ENCODE data around the gene DCAF12L2. TPM values are rescaled to one million over a fixed set of nuclear protein-coding genes. Genes with fewer than 3 reads are reported as not detected.
"Not testable (repeated sequence)": the region's sequence is repeated elsewhere in the genome, so short reads cannot be mapped to it uniquely, and the experiment has no call there.

DCAF12L2 gene
- total RNA-seq (not detected in 2 replicates), polyA plus RNA-seq (0.04 and 0.05 TPM in 2 replicates), polyA minus RNA-seq (not detected in 2 replicates), Bru-seq, nascent RNA (not detected), BruChase-seq, experiment 1, labeled RNA remaining after a 6-hour chase (not detected), BruChase-seq, experiment 2, labeled RNA remaining after a 2-hour chase (percentile 28 among the genes with signal in this experiment)
- 0.03 and 0.08 TPM in 2 replicates for polyA plus RNA-seq (2011; cell fraction: cytosol; rRNA removed)
- 0.17 TPM in 1 of 2 replicates, not detected in the other for polyA plus RNA-seq (2011; cell fraction: nucleus; rRNA removed)
- polyA plus RNA-seq (2012) = not detected in 2 replicates
- polyA minus RNA-seq (2011; cell fraction: cytosol; rRNA and poly(A)+ RNA removed) = not detected
- polyA minus RNA-seq (2011; cell fraction: nucleus; rRNA and poly(A)+ RNA removed) = not detected in 2 replicates
- long read RNA-seq, partial matches to known transcripts = 0 of 1 reads
- long read RNA-seq, other reads (novel, unspliced or antisense) = 0 of 1 reads

GRCh38 chrX:126165721-126166461 is at the start of gene DCAF12L2:
Gene DCAF12L2, minus strand, starts transcription at chrX:126166289. Its CDS starts 365 bp downstream, at chrX:126165924.
- DNase-seq (ENCODE audit: low read depth, low spot score) = no peak
- no peak within 1 kb of the TSS for H2AFZ ChIP-seq (ENCODE audit: low read depth, low read length)
- no peak for FAIRE-seq
- no peaks in the 10 kb centered on the region for H4K20me1 ChIP-seq (replicated peaks; ENCODE audit: control insufficient read depth, extremely low read depth, insufficient read depth, low read length)
- dilution Hi-C loops (cut with MboI; ENCODE audit: extremely low pct_ligation_motif_present, low sequenced_read_pairs) (no loop called here), intact Hi-C loops (cut with micrococcal nuclease) (no loop called here)
- TF ChIP-seq MAX (IDR thresholded peaks at IDR 0.05; ENCODE audit: insufficient read depth, insufficient read length) = no peak
- TF ChIP-seq JUN (IDR thresholded peaks at IDR 0.05; ENCODE audit: borderline replicate concordance, insufficient read depth, insufficient read length, low read depth) = no peak
- TF ChIP-seq MYC (IDR thresholded peaks at IDR 0.05; ENCODE audit: low read depth, low read length) = no peak
- no peak for TF ChIP-seq GATA2 (IDR thresholded peaks at IDR 0.05; ENCODE audit: insufficient read depth, insufficient read length, low read depth, low read length)
- no peak for TF ChIP-seq POLR2AphosphoS5 (IDR thresholded peaks at IDR 0.05; ENCODE audit: insufficient read depth, low read depth, low read length)
- TF ChIP-seq EZH2 (IDR thresholded peaks at IDR 0.05; ENCODE audit: borderline replicate concordance, low read depth, low read length, severe bottlenecking) = no peak
- no peak for TF ChIP-seq FOS (IDR thresholded peaks at IDR 0.05; ENCODE audit: borderline replicate concordance, insufficient read depth, low read length)
- H3K27me3 ChIP-seq (ENCODE audit: control insufficient read depth in 2 of 2, insufficient read depth in 2 of 2, low read length in 2 of 2) = no peaks in the 10 kb centered on the region
- H3K79me2 ChIP-seq (ENCODE audit: control insufficient read depth, insufficient read depth, low read length) = no peaks in the 10 kb centered on the region
- ChIA-PET POLR2A (no interaction called here), CTCF (no interaction called here)
- BruUV-seq (replicated peaks) = no TSS peak
- no peaks in the 10 kb centered on the region for H3K4me1 ChIP-seq (ENCODE audit: control insufficient read depth, extremely low read depth, insufficient read depth, low read length)
- no peak within 1 kb of the TSS for H3K9ac ChIP-seq (replicated peaks; ENCODE audit: extremely low read depth, insufficient read depth, low read length)
- no peak within 1 kb of the TSS for H3K27ac ChIP-seq (ENCODE audit: insufficient read depth, low read depth, low read length)
- no peak within 1 kb of the TSS for H3K4me2 ChIP-seq (ENCODE audit: insufficient read depth, low read length)
- no peak within 1 kb of the TSS for H3K4me3 ChIP-seq (replicated peaks in 1 of 3; ENCODE audit: insufficient read depth in 1 of 3, low read depth in 1 of 3, low read length in 3 of 3)
- no peaks in the 10 kb centered on the region for H3K36me3 ChIP-seq (ENCODE audit: control insufficient read depth in 2 of 2, extremely low read depth in 1 of 2, insufficient read depth in 2 of 2, low read length in 2 of 2)
- H3K9me1 ChIP-seq (replicated peaks; ENCODE audit: control insufficient read depth, extremely low read depth, insufficient read depth, low read length) = no peaks in the 10 kb centered on the region
- H3K9me3 ChIP-seq (replicated peaks; ENCODE audit: control insufficient read depth, insufficient read depth, low read length) = no peaks in the 10 kb centered on the region

GRCh38 chrX:126190888-126191287 is 24.8 kb upstream of the DCAF12L2 start:
- DNase-seq (ENCODE audit: low read depth, low spot score); H3K4me1 ChIP-seq (ENCODE audit: control insufficient read depth, extremely low read depth, insufficient read depth, low read length); dilution Hi-C loops (cut with MboI; ENCODE audit: extremely low pct_ligation_motif_present, low sequenced_read_pairs); H3K9ac ChIP-seq (replicated peaks; ENCODE audit: extremely low read depth, insufficient read depth, low read length); BruUV-seq (replicated peaks); H2AFZ ChIP-seq (ENCODE audit: low read depth, low read length); H3K36me3 ChIP-seq (ENCODE audit: control insufficient read depth in 2 of 2, extremely low read depth in 1 of 2, insufficient read depth in 2 of 2, low read length in 2 of 2); H3K27me3 ChIP-seq (ENCODE audit: control insufficient read depth in 2 of 2, insufficient read depth in 2 of 2, low read length in 2 of 2); H3K4me2 ChIP-seq (ENCODE audit: insufficient read depth, low read length); POLR2A ChIA-PET; FAIRE-seq; CTCF ChIA-PET; H3K4me3 ChIP-seq (replicated peaks in 1 of 3; ENCODE audit: insufficient read depth in 1 of 3, low read depth in 1 of 3, low read length in 3 of 3); H3K9me3 ChIP-seq (replicated peaks; ENCODE audit: control insufficient read depth, insufficient read depth, low read length); H3K79me2 ChIP-seq (ENCODE audit: control insufficient read depth, insufficient read depth, low read length); H3K27ac ChIP-seq (ENCODE audit: insufficient read depth, low read depth, low read length); intact Hi-C loops (cut with micrococcal nuclease); H4K20me1 ChIP-seq (replicated peaks; ENCODE audit: control insufficient read depth, extremely low read depth, insufficient read depth, low read length); H3K9me1 ChIP-seq (replicated peaks; ENCODE audit: control insufficient read depth, extremely low read depth, insufficient read depth, low read length): not testable (repeated sequence)
